Measurements from ENCODE around the gene PRCC. TPM values are rescaled to one million over a fixed set of nuclear protein-coding genes. Genes with fewer than 3 reads are reported as not detected.
A peak's percentile ranks its signal among the peaks of the same experiment; 100 is the strongest.

The PRCC gene
- total RNA-seq, 1 experiment from 2014 or later: 131 TPM

GRCh38 chr1:156745881-156746280, 21.5 kb upstream of the PRCC start:
- Mint-ChIP-seq H3K27me3 (ENCODE audit: insufficient read depth, unreplicated experiment) (no peaks in the 10 kb centered on the region), H3K4me1 (ENCODE audit: insufficient read depth, unreplicated experiment) (peaks cover 69% of the 10 kb centered on the region), H3K36me3 (ENCODE audit: insufficient read depth, unreplicated experiment) (peaks cover 70% of the 10 kb centered on the region), H3K4me3 (ENCODE audit: unreplicated experiment) (peak overlapping the region; percentile 79), H3K27ac (ENCODE audit: low read depth, unreplicated experiment) (peak overlapping the region; percentile 99), H3K9me3 (ENCODE audit: unreplicated experiment) (no peaks in the 10 kb centered on the region)
- CTCF ChIA-PET: interaction anchor here (0.6 to 10.3 kb wide), 5 partner anchors 9 to 137 kb away, joined by 3 to 136 read pairs (median 5); partner anchors contain the start of genes ISG20L2 and METTL25B
- no peak for DNase-seq (ENCODE audit: unreplicated experiment)
- no TSS peak for BruUV-seq (replicated peaks)
- intact Hi-C loops (cut with micrococcal nuclease): loop anchor here (1.0 to 10.0 kb wide), 2 partner anchors 21 to 241 kb away; partner anchors contain the start of genes MEF2D and PRCC
- POLR2A ChIA-PET: interaction anchor here (4.2 to 10.4 kb wide), 2 partner anchors 18 to 23 kb away, joined by 78 to 375 read pairs; partner anchors contain the start of genes ISG20L2, METTL25B and PRCC
- no peak for TF ChIP-seq CTCF (IDR thresholded peaks at IDR 0.05; ENCODE audit: unreplicated experiment)

GRCh38 chr1:156746406-156746727, 21.0 kb upstream of the PRCC start:
- H3K4me3 Mint-ChIP-seq (ENCODE audit: unreplicated experiment): peak overlapping the region; percentile 79
- CTCF ChIA-PET: interaction anchor here (0.6 to 10.3 kb wide), 5 partner anchors 10 to 137 kb away, joined by 3 to 136 read pairs (median 5); partner anchors contain the start of genes ISG20L2 and METTL25B
- H3K27ac Mint-ChIP-seq (ENCODE audit: low read depth, unreplicated experiment): peak overlapping the region; percentile 99
- DNase-seq (ENCODE audit: unreplicated experiment): no peak
- H3K36me3 Mint-ChIP-seq (ENCODE audit: insufficient read depth, unreplicated experiment): peaks cover 66% of the 10 kb centered on the region
- peaks cover 65% of the 10 kb centered on the region for H3K4me1 Mint-ChIP-seq (ENCODE audit: insufficient read depth, unreplicated experiment)
- TF ChIP-seq CTCF (IDR thresholded peaks at IDR 0.05; ENCODE audit: unreplicated experiment): no peak
- H3K27me3 Mint-ChIP-seq (ENCODE audit: insufficient read depth, unreplicated experiment): no peaks in the 10 kb centered on the region
- intact Hi-C loops (cut with micrococcal nuclease): loop anchor here (1.0 to 10.0 kb wide), 2 partner anchors 21 to 242 kb away; partner anchors contain the start of genes MEF2D and PRCC
- BruUV-seq (replicated peaks): no TSS peak
- H3K9me3 Mint-ChIP-seq (ENCODE audit: unreplicated experiment): no peaks in the 10 kb centered on the region
- POLR2A ChIA-PET: interaction anchor here (1.5 to 10.4 kb wide), 3 partner anchors 18 to 62 kb away, joined by 3 to 375 read pairs (median 78); partner anchors contain the start of genes ISG20L2, METTL25B and PRCC

DNA sequence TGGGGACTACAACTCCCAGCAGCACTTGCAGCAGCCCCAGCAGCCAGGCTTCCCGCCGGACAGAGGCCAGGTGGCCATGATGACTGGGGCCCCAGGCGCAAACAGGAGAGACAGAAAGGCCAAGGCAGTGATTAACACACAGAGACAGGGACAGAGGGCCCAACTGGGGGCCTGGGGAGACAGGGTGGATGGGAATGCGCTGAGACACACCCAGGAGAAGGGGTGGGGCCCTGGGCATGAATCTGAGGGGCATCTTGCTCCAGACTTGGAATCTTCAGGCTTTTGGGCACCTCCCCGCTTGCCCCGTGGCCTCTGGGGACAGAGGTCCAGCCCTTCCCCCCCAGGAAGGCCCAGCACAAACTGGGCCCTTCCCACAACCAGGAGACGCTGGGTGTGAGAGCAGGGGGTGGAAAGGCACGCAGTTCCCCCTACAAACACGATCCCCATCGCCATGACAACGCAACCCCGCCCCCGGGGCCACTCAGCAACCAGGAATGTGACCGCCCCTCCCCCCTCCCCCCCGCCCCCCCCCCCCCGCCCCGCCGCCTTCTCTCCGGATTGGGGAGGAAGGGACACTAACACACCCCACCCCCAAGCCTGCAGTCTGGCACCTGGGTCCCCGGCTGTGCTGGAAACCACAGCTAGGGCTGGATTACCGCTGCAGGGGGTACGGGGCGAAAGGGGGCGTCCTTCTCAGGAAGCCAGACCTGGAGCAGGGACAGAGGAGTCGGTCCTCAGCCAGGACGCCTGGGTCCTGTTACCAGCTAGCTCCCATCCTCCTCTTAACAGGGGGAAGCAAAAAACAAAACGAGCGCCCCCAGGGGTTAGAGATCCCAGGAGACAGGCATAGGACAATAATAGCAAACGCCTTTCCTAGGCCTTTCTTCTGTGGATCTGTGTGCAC, 20.4 kb upstream of the PRCC start:
- peaks cover 59% of the 10 kb centered on the region for H3K36me3 Mint-ChIP-seq (ENCODE audit: insufficient read depth, unreplicated experiment)
- CTCF ChIA-PET: interaction anchor here (0.5 to 10.3 kb wide), 14 partner anchors 9 to 386 kb away, joined by 3 to 136 read pairs (median 4); partner anchors contain the start of genes ISG20L2 and METTL25B
- peak overlapping the region; percentile 79 for H3K4me3 Mint-ChIP-seq (ENCODE audit: unreplicated experiment)
- no peak for TF ChIP-seq CTCF (IDR thresholded peaks at IDR 0.05; ENCODE audit: unreplicated experiment)
- intact Hi-C loops (cut with micrococcal nuclease): loop anchor here (1.0 to 10.0 kb wide), 2 partner anchors 20 to 242 kb away; partner anchors contain the start of genes MEF2D and PRCC
- DNase-seq (ENCODE audit: unreplicated experiment): peak; percentile 93
- H3K9me3 Mint-ChIP-seq (ENCODE audit: unreplicated experiment): no peaks in the 10 kb centered on the region
- no peaks in the 10 kb centered on the region for H3K27me3 Mint-ChIP-seq (ENCODE audit: insufficient read depth, unreplicated experiment)
- POLR2A ChIA-PET: interaction anchor here (0.7 to 10.4 kb wide), 9 partner anchors 8 to 246 kb away, joined by 3 to 375 read pairs (median 4); partner anchors contain the start of genes GPATCH4, ISG20L2, MEF2D and METTL25B
- no TSS peak for BruUV-seq (replicated peaks)
- H3K4me1 Mint-ChIP-seq (ENCODE audit: insufficient read depth, unreplicated experiment): peaks cover 60% of the 10 kb centered on the region
- peak overlapping the region; percentile 99 for H3K27ac Mint-ChIP-seq (ENCODE audit: low read depth, unreplicated experiment)

All from MCF 10A (cell line).